DND-41 (cell line): Measurements from ENCODE around the gene CIC.

ENCODE experiments used
- ATAC-seq: fragments of 200-7000 bp; cut with Tn5 transposase; 3 replicates; pipeline ENCODE4 v1.9.1; 2021; ENCODE audit warnings: low read depth; ENCODE audit not compliant: insufficient read depth
- DNase-seq: peaks from one replicate; pipeline ENCODE4 v3.0.0-alpha.2; 2020
- H2AFZ ChIP-seq: 2 replicates; pipeline ENCODE4 v1.6.0; 2012; ENCODE audit warnings: low read depth, low read length
- H3K27ac ChIP-seq: 2 replicates; pipeline ENCODE4 v1.5.1; 2012; ENCODE audit warnings: low read length, inconsistent platforms
- H3K27me3 ChIP-seq: fragments of 200-600 bp; sonication (generic); 2 replicates; pipeline ENCODE4 v1.6.0; 2012; ENCODE audit warnings: low read length, mild to moderate bottlenecking, inconsistent platforms; ENCODE audit not compliant: insufficient read depth, poor library complexity
- H3K36me3 ChIP-seq: 2 replicates; pipeline ENCODE4 v1.5.1; 2012; ENCODE audit warnings: low read length, inconsistent platforms; ENCODE audit not compliant: insufficient read depth
- H3K4me1 ChIP-seq: 2 replicates; pipeline ENCODE4 v1.5.1; 2012; ENCODE audit warnings: mild to moderate bottlenecking, low read length; ENCODE audit not compliant: insufficient read depth
- H3K4me2 ChIP-seq: 2 replicates; pipeline ENCODE4 v1.6.0; 2012; ENCODE audit warnings: mild to moderate bottlenecking, moderate library complexity, low read length, inconsistent platforms; ENCODE audit not compliant: insufficient read depth
- H3K4me3 ChIP-seq, 2 experiments: fragments of 200-600 bp in 1 of 2; shearing (Covaris generic) in 1 of 2; 2 replicates each; pipeline ENCODE4 v1.5.1; 2012 to 2016; ENCODE audit warnings: inconsistent platforms in 2 of 2, low read length in 2 of 2, mild to moderate bottlenecking in 2 of 2, low read depth in 1 of 2, moderate library complexity in 1 of 2
- H3K79me2 ChIP-seq: 2 replicates; pipeline ENCODE4 v1.6.0; 2012; ENCODE audit warnings: low read length, inconsistent platforms; ENCODE audit not compliant: insufficient read depth
- H3K9ac ChIP-seq: 2 replicates; pipeline ENCODE4 v1.6.0; 2012; ENCODE audit warnings: low read depth, mild to moderate bottlenecking, inconsistent platforms, low read length, moderate library complexity
- H3K9me3 ChIP-seq: 2 replicates; pipeline ENCODE4 v1.5.1; 2012; ENCODE audit warnings: low read length, moderate library complexity, mild to moderate bottlenecking, inconsistent platforms; ENCODE audit not compliant: insufficient read depth, severe bottlenecking
- H4K20me1 ChIP-seq: 2 replicates; pipeline ENCODE4 v1.6.0; 2012; ENCODE audit warnings: low read length; ENCODE audit not compliant: insufficient read depth
- CTCF ChIP-seq: IDR thresholded peaks from 2 replicates; pipeline ENCODE4 v1.5.1; 2012; ENCODE audit warnings: borderline replicate concordance, low read length, moderate library complexity, mild to moderate bottlenecking; ENCODE audit not compliant: poor library complexity, severe bottlenecking; ENCODE audit errors: extremely low read depth
- EZH2 ChIP-seq: IDR thresholded peaks from 3 replicates; pipeline ENCODE4 v1.6.1; 2012; ENCODE audit warnings: borderline replicate concordance, low read depth, mild to moderate bottlenecking, moderate library complexity, low read length, inconsistent platforms; ENCODE audit not compliant: severe bottlenecking

CIC gene

GRCh38 chr19:42343344-42344110 is 74.5 kb downstream of the CIC start:
- Histone ChIP-seq H4K20me1 (0 out of 2 replicates have a peak, but pooled peaks cover 2% of the 10 kb centered on the region), H3K79me2 (no peaks in the 10 kb centered on the region), H3K9ac (no peak overlapping the region), H3K4me2 (no peak overlapping the region), H3K4me1 (no peaks in the 10 kb centered on the region), H3K9me3 (no peaks in the 10 kb centered on the region), H2AFZ (no peak overlapping the region), H3K27ac (no peak overlapping the region), H3K27me3 (no peaks in the 10 kb centered on the region), H3K36me3 (peaks cover 19% of the 10 kb centered on the region), H3K4me3 (no peak overlapping the region)
- ATAC-seq, result no peak
- no peak for TF ChIP-seq EZH2
- peak; percentile 46 for TF ChIP-seq CTCF
- DNase-seq, result no peak

GRCh38 chr19:42344336-42344893 is 75.4 kb downstream of the CIC start:
- DNase-seq, result no peak
- Histone ChIP-seq H3K4me3 (no peak overlapping the region), H3K4me1 (no peaks in the 10 kb centered on the region), H3K27ac (no peak overlapping the region), H3K36me3 (peaks cover 19% of the 10 kb centered on the region), H3K27me3 (no peaks in the 10 kb centered on the region), H4K20me1 (0 out of 2 replicates have a peak, but pooled peaks cover 2% of the 10 kb centered on the region), H3K79me2 (no peaks in the 10 kb centered on the region), H3K9ac (no peak overlapping the region), H3K4me2 (no peak overlapping the region), H3K9me3 (no peaks in the 10 kb centered on the region), H2AFZ (no peak overlapping the region)
- TF ChIP-seq EZH2 (no peak), CTCF (no peak)
- ATAC-seq, result no peak
